Epithelial cell of proximal tubule (primary cell): ENCODE data around the gene GGCT. TPM values are rescaled to one million over a fixed set of nuclear protein-coding genes. Genes with fewer than 3 reads are reported as not detected.
"Not testable (repeated sequence)": the region's sequence is repeated elsewhere in the genome, so short reads cannot be mapped to it uniquely, and the experiment has no call there.

ENCODE experiments used
- DNase-seq: peaks from one replicate; pipeline ENCODE4 v3.0.0-alpha.2; 2011; ENCODE audit warnings: low read depth
- H3K4me3 ChIP-seq: 2 replicates; pipeline ENCODE4 v1.5.1; 2011; ENCODE audit warnings: low read depth, mild to moderate bottlenecking, low read length
- total RNA-seq: library from RNA; depleted of rRNA; stranded (reverse); fragments of >200 nt; gene quantifications from 2 replicates; pipeline ENCODE4 v1.2.3, GENCODE V29; 2015
- TF ChIP-seq, protein P1 (sequence below): conservative IDR thresholded peaks from 2 replicates; pipeline ENCODE4 v1.5.1; 2012; ENCODE audit warnings: low read depth, mild to moderate bottlenecking, low read length

GGCT gene
- total RNA-seq, 1 donor from 2014 or later = 54.5 TPM

DNA sequence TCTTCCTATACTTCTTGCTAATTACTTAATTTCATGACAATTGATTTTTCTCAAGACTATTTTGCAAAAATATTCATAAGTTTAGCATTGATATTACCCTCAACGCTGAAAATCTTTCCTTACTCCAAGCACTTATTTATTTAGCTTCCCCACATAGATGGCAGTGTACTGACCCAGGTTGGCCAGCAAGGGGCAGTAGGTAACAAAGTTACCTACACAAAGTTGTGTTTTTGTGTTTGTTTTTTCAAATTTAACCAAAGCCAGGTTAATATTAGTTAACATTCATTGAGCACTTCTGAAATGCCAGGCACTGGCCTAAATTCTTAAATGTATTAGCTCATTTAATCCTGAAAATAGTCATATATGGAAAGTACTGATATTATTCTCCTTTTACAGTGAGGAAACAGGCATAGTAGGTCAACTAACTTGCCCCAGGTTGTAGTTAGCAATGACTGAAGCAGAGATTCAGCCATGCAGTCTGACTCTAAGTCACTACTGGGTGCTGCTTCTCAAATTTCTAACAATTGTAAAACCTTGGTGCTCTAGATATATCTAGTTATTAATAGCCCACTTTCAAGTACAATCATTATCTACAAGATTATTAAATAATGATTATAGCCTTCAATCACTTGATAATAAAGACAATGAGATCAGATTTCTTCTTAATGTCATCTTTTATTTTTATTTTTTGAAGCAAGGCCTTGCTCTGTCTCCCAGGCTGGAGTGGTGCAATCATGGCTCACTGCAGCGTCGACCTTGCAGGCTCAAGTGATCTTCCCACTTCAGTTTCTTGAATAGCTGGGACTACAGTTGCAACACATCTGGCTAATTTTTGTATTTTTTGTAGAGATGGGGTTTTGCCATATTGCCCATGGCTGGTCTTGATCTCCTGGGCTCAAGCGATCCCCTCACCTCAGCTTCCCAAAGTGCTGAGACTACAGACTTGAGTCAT, 5.8 kb upstream of the GGCT start:
- TF ChIP-seq, protein P1, sequence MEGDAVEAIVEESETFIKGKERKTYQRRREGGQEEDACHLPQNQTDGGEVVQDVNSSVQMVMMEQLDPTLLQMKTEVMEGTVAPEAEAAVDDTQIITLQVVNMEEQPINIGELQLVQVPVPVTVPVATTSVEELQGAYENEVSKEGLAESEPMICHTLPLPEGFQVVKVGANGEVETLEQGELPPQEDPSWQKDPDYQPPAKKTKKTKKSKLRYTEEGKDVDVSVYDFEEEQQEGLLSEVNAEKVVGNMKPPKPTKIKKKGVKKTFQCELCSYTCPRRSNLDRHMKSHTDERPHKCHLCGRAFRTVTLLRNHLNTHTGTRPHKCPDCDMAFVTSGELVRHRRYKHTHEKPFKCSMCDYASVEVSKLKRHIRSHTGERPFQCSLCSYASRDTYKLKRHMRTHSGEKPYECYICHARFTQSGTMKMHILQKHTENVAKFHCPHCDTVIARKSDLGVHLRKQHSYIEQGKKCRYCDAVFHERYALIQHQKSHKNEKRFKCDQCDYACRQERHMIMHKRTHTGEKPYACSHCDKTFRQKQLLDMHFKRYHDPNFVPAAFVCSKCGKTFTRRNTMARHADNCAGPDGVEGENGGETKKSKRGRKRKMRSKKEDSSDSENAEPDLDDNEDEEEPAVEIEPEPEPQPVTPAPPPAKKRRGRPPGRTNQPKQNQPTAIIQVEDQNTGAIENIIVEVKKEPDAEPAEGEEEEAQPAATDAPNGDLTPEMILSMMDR = peak; percentile 82
- no peak for DNase-seq
- no peak overlapping the region for H3K4me3 ChIP-seq

DNA sequence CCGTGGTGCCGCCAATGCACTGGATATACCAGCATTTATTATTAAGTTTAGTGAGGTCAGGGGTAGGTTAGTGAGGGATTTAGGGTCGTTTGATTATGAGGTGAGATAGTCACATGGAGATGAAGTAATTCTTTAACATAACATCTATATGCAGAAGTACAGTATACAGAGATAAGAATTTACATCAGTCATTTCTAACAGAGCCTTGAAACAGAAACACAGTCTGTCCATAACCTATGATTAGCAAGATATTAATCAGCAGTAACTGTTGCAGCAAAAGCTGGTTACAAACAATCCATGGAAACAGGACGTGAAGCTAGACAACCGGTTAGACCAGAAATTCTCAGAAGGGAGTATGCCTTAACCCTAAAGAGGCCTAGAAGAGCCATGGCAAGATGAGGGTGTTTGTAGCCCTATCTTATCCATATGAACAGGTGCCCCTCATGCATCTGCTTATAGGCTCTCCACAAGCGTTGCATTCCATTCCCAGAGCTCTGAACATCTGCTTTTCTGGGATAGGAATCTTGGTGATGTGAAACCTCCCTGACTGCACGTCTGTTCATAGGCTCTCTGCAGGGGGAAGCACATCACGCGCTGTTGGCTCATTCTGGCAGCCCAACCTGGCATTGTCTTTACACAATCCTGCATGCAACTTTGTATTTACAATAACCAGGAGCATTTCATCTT, 4.7 kb upstream of the GGCT start:
- not testable (repeated sequence) for H3K4me3 ChIP-seq, DNase-seq

DNA sequence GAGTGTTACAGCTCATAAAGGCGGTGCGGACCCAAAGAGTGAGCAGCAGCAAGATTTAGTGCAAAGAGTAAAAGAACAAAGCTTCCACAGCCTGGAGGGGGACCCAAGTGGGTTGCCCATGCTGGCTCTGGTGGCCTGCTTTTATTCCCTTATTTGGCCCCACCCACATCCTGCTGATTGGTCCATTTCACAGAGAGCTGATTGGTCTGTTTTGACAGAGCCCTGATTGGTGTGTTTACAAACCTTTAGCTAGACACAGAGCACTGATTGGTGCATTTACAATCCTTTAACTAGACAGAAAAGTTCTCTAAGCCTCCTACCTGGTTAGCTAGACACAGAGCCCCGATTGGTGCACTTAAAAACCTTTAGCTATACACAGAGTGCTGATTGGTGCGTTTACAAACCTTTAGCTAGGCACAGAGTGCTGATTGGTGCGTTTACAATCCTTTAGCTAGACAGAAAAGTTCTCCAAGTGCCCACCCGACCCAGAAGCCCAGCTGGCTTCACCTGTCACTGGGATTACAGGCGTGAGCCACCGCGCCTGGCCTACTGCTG, 2.8 kb upstream of the GGCT start:
- H3K4me3 ChIP-seq, DNase-seq: not testable (repeated sequence)

DNA sequence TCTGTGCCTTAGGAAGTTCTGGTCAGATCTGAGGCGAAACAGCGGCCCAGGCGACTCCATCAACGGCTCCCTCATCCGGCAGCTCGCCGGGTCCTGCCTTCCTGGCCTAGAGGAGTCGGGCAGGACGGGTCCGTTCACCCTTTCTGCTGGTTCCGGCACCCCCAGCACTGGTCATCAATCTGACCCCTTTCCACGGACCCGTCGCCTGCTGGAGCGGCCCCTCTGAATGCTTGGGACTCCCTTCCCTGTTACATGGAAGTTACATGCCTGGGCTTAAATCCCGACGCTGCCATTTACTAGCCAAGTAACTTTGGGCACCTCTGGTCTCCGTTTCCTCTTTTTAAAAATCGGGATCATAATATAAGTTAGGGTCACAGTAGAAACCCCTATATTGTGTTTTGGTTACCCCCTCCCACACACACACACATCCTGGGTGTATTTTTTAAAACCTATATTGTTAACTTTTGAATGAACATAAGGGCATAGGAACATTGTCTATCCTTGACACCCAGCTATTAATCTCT, 607 bp upstream of the GGCT start:
- DNase-seq = no peak
- H3K4me3 ChIP-seq = peak overlapping the region; percentile 72
- TF ChIP-seq, protein P1 = no peak

DNA sequence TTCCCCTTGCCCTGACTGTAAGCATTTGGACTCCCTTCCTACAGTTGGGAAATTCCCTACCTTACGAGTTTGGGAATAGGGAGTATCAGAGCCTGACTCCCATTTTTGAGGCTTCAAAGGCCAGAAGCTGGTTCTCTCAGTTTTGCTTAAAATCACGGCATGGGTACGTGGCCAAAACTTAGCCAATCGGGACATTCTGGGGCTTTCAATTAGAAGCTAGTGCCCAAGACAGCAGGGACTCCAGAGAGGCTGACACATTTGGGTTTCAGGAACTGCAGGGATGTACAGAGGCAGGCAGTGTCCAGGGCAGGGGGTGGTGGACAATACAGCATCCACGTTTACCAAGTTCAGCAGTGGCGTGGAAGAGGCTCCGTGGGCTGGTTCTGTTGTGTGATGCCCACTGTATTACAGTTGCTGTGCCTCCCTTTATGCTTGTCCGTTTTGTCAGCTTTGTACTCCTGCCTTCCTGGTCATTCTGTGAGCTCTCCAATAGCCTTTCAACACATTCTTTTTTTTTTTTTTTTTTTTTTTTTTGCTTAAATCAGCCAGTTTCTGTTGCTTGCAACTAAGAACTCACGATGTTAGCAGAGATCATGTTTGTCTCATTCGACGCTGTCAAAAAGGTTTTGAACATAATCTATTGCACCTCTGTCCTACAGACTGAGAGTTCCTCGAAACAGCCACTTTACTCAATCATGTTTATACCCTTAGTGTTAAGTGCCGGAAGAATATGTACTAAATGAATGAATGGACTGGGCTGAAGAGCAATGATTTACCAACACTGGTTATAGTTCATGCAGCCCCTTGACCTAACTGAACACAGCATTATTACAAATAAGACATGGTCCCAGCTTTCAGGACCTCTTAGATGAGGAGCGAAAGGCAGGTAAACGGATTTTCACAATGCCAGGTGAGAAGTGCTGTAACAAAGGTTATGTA, 1.1 kb downstream of the GGCT start:
- DNase-seq = no peak
- TF ChIP-seq, protein P1 = no peak

DNA sequence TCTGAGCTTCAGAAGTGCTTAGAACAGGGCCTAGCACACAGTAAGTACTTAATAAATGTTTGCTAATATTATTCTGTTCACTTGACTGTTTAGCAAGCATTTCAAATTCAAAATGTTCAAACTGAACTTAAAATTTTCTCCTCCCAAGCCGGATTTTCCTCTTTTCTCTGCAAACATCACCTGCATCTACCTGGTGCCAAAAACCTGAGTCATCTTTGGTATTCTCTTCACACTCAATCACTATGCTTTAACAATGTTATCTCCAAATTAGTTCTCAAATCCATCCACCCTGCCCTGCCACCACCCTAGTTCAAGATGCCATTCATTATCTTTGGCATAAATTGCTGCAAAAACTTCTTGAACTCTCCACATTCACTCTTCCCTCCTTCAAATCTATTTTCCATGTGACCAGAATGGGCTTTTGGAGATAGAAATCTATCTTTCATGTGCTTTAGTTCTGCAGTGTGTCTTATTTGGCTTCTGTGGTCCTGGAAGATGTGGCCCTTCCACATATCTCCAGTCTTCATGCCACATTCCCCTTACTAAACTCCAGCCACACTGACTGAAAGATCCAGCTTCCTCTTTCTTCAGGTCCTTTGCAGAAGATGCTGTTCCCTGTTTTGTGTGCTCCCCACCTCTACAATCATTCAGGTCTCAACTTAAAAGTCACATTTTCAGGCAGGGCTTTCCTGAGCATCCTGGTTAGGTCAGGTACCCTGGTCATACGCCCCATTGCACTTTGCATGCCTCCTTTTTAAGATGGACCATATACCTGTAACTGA, 2.0 kb downstream of the GGCT start:
- no peak for DNase-seq
- TF ChIP-seq, protein P1 = no peak
- no peak overlapping the region for H3K4me3 ChIP-seq

More for the DNA sequence above, 1.1 kb downstream of the GGCT start:
- peak overlapping the region; percentile 72 for H3K4me3 ChIP-seq

DNA sequence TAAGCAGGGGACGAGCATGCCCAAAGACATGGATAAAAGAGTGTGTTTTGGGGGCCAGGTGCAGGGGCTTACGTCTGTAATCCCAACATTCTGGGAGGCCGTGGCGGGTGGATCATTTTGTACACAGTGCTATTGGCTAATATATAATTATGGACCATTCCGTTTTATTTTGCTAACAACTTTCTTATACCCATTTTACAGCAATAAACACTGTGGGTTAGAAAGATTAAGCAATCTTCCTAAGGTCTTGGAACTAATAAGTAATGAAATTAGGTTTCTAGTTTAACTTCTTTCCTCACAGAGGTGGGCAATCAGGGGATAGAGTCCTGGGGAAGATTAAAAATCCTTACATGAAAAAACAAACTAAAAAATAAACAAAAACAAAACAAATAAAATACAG, 3.4 kb downstream of the GGCT start:
- TF ChIP-seq, protein P1 = no peak
- no peak for DNase-seq
- H3K4me3 ChIP-seq = no peak overlapping the region
